HL-60 (cell line): Measurements from ENCODE around the gene PDE8B.

Source experiments
- DNase-seq, 2 experiments: peaks; one replicate each; pipeline ENCODE4 v3.0.0-alpha.2; 2010 to 2020; ENCODE audit warnings: low read depth in 1 of 2, low spot score in 1 of 2
- H3K27ac ChIP-seq: fragments of 250-450 bp; sonication (Bioruptor Pico); replicated peaks from 2 replicates; pipeline ENCODE4 v1.5.1; 2020; ENCODE audit warnings: mild to moderate bottlenecking, moderate library complexity
- H3K27me3 ChIP-seq: fragments of 250-450 bp; sonication (Bioruptor Pico); 2 replicates; pipeline ENCODE4 v1.5.1; 2021; ENCODE audit warnings: mild to moderate bottlenecking, moderate library complexity; ENCODE audit not compliant: insufficient read depth, poor library complexity, severe bottlenecking
- H3K4me3 ChIP-seq: replicated peaks from 2 replicates; pipeline ENCODE4 v1.5.1; 2011; ENCODE audit warnings: mild to moderate bottlenecking, control low read depth, low read length; ENCODE audit not compliant: insufficient read depth
- CTCF ChIP-seq: IDR thresholded peaks from one replicate; pipeline ENCODE4 v1.5.1; 2011; ENCODE audit warnings: low read length, control low read depth, inconsistent platforms; ENCODE audit not compliant: insufficient read depth
- GABPA ChIP-seq: IDR thresholded peaks from 2 replicates; pipeline ENCODE4 v1.6.1; 2012; ENCODE audit warnings: low read depth
- POLR2AphosphoS5 ChIP-seq: IDR thresholded peaks from 2 replicates; pipeline ENCODE4 v1.6.1; 2012; ENCODE audit warnings: low read depth
- REST ChIP-seq: IDR thresholded peaks from 2 replicates; pipeline ENCODE4 v1.6.1; 2012; ENCODE audit warnings: low read depth; ENCODE audit not compliant: insufficient replicate concordance
- SPI1 ChIP-seq: IDR thresholded peaks from 2 replicates; pipeline ENCODE4 v1.6.1; 2012; ENCODE audit warnings: low read depth, mild to moderate bottlenecking, borderline replicate concordance

Gene PDE8B

GRCh38 chr5:77413049-77413448, 202.6 kb downstream of the PDE8B start:
- Histone ChIP-seq H3K27me3 (no peaks in the 10 kb centered on the region), H3K27ac (no peak overlapping the region), H3K4me3 (no peak overlapping the region)
- no peak for TF ChIP-seq SPI1
- no peak for DNase-seq

- no peak overlapping the region for H3K27ac ChIP-seq
- DNase-seq, result no peak
- no peak overlapping the region for H3K4me3 ChIP-seq
- TF ChIP-seq SPI1 (no peak), GABPA (no peak), CTCF (no peak), REST (no peak), POLR2AphosphoS5 (no peak)
- H3K27me3 ChIP-seq, result no peaks in the 10 kb centered on the region
Measured at GRCh38 chr5:77418162-77418561, 207.7 kb downstream of the PDE8B start.

GRCh38 chr5:77418601-77419581, 208.4 kb downstream of the PDE8B start:
- Histone ChIP-seq H3K27ac (no peak overlapping the region), H3K4me3 (no peak overlapping the region), H3K27me3 (no peaks in the 10 kb centered on the region)
- DNase-seq, result no peak
- TF ChIP-seq REST (no peak), CTCF (no peak), GABPA (no peak)

GRCh38 chr5:77419644-77420582, 209.4 kb downstream of the PDE8B start:
- TF ChIP-seq SPI1 (no peak), CTCF (no peak), GABPA (no peak), REST (no peak), POLR2AphosphoS5 (no peak)
- DNase-seq, result no peak

More at GRCh38 chr5:77419644-77420582, 209.4 kb downstream of the PDE8B start:
- no peak overlapping the region for H3K27ac ChIP-seq
- no peak overlapping the region for H3K4me3 ChIP-seq
- no peaks in the 10 kb centered on the region for H3K27me3 ChIP-seq
